Stimulated activated CD4-positive, alpha-beta T cell treated with anti-CD3 and anti-CD28 coated beads, Interleukin-15, amount 100 ng/mL, for 1 hour (primary cell): ENCODE results near the gene PALB2.
"Not testable (repeated sequence)": the region's sequence is repeated elsewhere in the genome, so short reads cannot be mapped to it uniquely, and the experiment has no call there.

Source experiments
- DNase-seq, 2 donors: peaks; one replicate each; pipeline ENCODE4 v3.0.0-alpha.2; 2020; ENCODE audit warnings: low read depth in 1 of 2, low spot score in 1 of 2

Gene PALB2

DNA sequence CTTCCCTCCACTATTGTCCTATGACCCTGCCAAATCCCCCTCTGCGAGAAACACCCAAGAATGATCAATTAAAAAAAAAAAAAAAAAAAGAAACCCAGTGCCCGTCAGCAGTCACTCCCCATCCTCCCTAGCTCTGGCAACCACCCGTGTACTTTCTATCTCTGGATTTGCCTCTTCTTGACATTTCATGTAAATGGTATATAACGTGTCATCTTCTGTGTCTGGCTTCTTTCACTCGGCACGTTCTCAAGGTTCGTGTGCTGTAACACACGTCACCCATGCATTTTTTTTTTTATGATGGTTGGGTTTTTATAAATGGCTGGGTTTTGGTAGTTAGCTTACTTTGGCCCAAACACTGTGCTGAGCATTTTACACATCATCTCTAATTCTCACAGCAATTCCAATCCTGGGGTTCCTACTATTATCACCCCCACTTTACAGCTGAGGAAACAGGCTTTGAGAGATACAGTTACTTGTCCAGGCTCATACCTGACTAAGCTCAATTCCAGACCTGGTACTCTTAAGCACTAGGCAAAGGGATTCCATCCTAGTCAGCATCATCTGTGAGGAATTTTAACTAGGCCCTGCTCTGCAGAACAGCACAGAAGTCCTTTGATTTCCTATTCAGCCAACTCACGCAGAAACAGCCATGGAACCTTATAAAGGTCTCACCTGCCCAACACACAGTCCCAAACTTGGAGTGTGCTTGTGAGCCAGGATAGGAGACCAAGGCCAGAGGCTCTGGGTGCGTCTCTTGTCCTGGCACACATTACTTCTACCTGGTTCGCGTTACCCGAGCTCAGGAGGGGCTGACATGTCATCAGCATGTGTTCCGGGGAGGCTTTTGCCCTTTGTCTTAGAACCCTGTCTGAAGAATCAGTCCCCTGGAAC, 56.7 kb downstream of the PALB2 start:
- DNase-seq, result no peak

DNA sequence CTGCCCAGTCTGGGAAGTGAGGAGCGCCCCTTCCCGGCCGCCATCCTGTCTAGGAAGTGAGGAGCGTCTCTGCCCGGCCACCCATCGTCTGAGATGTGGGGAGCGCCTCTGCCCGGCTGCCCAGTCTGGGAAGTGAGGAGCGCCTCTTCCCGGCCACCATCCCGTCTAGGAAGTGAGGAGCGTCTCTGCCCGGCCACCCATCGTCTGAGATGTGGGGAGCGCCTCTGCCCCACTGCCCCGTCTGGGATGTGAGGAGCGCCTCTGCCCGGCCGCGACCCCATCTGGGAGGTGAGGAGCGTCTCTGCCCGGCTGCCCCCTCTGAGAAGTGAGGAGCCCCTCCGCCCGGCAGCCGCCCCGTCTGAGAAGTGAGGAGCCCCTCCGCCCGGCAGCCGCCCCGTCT, 57.8 kb downstream of the PALB2 start:
- not testable (repeated sequence) for DNase-seq

DNA sequence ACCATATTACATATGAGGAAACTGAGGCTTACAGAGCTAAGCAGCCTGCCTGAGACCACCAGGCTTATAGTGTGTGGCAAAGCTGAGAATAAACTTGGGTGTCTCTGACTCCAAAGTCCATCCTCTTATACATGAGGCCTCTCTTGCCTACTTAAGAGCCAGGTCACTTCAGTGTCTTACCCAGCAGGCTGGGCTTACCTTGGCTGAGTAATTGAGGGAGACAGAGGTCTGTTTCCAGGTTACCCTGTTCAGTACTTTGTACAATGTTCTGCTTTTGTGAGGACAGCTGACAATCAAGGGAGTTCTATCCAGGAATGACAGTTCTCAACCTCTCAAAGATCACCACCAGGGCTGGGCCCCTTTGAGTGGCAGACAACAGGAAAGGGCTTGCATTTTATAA, 59.3 kb downstream of the PALB2 start:
- no peak for DNase-seq

DNA sequence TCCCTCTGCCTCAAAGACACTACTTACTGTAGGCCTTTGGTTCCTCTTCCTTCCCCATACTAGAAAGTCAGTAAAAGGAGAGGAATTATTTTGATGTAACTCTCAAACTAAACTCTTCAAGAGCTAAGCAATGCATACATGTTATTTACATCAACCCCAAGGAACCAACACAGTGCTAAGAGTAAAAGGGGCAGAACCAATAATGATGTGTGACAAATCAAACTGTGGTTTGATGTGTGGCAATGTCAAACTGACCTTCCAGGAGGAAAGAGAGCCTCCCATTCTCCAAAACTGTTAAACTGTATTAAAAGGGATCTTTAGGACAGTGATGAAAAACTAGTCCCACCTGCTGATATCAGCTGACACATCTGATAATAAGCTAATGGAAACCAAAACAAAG, 60.7 kb downstream of the PALB2 start:
- DNase-seq, result no peak

DNA sequence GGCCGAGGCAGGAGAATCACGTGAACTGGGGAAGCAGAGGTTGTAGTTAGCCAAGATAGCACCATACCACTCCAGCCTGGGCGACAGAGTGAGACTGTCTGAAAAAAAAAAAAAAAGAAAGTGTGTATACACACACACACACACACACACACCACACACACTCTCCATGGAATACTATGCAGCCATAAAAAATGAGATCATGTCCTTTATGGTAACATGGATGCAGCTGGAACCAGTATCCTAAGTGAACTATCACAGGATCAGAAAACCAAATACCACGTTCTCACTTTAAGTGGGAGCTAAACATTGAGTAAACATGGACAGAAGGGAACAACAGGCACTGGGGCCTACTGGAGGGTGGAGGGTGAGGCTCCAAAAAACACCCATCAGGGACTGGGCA, 61.7 kb downstream of the PALB2 start:
- no peak for DNase-seq

DNA sequence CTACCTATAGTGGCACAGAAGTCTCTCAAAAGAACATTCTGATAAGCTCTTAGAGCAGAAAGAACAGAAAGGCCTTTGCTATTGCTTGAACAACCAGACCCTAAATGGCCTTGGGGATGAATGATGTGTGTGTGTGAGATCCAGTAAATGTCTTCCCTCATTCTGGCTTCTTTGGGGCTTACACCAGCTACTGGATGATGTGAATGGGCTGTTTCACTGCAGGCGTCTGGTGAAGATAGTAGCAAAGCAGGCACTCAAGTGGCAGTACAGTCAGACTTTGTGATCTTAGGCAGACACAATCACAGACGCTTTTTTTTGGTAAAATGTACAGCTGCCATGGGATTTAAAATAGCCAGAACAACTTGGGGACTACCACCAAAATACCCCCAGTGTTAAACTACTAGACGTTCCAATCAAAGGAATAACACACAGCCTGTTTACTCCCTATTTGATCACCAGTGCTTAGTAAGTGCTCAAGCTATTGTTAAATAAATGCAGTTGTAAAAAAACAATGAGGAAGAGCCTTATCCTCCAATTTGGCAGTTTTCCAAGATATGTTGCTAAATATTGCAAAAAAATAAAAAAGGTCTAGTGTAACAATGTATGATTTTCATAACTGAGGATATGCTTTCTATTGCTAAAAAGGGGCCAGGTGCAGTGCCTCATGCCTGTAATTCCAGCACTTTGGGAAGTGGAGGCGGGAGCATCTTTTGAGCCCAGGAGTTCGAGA, 62.8 kb downstream of the PALB2 start:
- no peak for DNase-seq

DNA sequence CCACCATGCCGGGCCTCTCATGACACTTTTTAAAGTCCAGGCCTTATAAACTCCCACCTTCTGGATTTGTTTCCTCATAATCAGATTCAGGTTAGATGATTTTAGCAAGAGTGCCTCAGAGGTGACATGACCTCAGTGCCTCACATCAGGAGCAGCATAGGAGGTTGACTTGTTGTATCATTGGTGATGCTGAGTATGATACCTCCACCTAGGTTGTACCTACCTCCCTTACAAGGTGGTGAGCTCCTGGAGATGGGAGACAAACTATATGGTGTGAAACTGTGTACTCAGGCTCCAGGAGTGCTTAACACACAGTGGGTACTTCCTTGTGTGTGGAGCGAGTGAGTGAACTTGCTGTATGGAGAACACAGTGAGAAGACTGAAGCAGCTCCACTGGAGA, 63.6 kb downstream of the PALB2 start:
- DNase-seq, result no peak

DNA sequence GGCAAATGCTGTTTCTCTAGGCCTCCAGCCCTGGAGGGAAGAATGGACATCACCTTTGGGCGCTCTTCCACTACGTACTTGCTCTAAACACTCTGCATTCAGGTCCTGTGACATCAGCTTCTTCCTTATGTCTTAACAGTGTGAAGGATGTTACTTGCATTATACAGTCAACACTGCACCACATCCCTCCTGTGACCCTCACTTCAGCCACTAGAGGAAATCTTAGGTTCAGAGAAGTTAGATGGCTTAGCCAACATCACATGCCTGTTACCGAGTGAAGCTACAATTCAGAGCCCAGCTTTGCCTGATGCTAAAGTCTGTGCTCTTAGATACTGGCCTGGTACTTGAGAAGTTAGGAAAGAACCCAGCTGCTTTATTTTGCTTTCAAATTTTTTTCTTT, 65.3 kb downstream of the PALB2 start:
- DNase-seq, result no peak

DNA sequence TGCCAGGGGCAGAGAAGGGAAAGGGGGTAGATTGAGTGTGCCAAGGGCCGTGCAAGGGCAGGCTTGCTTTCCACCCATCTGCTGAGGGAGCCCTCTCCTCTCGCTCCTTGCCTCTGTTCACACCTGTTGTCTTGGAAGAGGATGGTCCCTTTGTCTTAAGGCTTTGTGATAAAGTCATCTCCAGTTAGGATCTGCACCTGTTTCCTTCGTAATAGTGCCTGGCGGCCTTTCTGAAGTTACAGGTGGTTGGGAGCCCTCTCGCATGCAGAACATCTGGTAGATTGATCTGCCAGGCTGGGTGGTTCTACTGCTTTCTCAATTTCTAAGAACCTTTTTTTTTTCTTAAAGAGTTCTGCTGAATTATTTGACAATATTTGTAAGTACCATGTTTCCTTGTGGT, 67.3 kb downstream of the PALB2 start:
- DNase-seq, result no peak

DNA sequence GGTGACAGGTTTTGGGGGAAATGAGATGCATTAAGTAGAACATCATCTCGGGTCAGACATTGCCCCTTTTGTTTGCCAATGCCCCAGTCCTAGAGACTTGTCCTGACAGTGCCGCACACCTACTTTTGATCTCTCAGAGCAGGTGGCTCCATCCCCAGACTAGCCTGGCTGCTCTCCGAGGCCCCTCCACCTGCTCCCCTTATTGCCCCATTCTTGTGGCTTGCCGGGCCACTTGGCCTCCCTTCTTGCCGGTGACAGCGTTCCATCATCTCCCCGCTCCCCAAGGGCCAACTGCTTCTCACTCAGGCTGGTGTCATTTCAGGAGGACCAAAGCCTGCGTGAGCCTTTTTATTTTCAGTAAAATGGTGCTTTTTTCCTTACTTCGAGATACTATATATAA, 68.7 kb downstream of the PALB2 start:
- DNase-seq, result no peak

DNA sequence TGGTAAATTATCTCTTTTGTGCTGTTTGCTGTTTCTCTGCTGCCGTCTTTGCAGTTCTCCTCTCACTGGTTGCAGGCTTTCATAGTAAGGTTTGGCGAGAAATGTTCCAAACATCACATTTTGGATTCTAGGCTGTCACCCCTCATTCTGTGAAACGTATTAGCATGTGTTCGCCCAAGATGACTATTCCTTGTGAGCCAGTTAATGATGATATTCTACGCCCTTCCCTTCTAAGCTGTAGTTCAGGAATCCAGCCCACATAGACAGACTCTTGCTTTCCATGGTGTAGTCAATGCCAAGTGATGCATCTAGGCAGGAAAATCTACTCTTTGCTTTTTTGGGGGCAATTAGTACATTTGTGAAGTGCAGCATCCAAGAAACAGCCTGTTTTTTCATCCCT, 69.2 kb downstream of the PALB2 start:
- no peak for DNase-seq

DNA sequence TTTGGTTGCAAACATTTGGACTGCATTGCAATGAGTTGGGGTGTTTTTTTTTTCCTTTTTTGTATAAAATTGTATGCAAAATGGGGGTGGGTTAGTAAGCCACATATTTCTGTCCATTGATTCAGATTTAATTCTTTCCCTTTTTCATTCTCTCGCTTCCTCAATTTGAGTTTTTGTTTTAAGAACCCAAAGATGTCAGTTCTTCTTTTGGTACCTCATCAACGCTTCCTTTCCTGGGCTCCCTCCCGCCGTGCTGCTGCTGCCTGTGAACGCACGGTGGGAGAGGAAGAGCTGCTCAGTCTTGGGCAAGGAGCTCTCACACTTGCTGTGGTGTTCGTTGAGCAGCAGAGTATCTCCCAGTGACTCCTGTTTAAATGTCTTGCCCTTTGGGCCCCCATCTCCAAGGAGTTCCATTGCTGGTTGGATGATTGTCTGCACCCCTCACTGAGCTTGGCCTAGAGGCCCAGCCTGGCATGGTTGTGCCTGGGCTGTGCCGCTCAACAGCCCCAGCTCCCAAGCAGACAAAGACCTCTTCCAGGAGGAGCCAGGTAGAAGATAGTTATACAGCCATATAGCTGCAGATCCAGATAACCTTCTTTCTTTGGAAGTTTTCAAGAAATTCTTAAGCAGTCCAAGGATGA, 70.0 kb downstream of the PALB2 start:
- DNase-seq, result no peak

DNA sequence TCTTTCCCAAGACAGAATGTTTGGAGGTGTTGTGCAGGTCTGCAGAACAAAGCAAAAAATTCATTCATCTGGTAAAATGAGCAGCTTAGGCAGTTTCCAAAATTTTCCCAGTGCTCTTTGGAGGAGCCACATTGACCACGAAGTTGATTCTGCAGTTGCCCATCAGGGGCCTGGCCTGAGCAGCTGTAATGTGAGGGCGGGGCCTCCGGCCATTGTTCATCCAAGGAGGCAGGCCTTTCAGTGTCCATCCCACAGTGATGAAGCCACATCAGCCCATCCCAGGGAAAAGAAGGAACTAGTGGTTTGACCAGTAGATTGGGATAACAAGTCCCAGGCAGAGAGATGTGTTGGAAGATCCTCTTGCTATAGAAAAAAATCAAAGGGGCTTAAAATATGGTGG, 73.5 kb downstream of the PALB2 start:
- DNase-seq, result no peak

DNA sequence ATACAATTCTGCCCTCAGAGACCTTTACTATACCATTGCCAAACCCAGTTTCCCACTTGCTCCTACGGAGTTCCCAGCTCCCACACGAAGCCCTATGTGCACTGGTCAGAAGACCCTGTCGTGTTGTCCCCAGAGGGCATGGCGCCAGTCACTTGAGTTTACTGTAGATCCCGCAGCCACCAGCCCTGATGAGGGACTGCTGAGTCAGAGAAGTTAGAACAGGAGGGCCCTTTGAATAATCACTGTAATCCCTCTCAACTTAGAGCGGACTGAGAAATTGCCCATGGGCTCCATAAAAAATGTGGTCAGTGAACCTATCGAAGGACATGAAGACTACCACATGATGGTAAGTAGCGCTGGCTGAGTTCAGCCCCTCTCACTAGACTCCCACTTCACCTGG, 74.4 kb downstream of the PALB2 start:
- DNase-seq, result no peak

DNA sequence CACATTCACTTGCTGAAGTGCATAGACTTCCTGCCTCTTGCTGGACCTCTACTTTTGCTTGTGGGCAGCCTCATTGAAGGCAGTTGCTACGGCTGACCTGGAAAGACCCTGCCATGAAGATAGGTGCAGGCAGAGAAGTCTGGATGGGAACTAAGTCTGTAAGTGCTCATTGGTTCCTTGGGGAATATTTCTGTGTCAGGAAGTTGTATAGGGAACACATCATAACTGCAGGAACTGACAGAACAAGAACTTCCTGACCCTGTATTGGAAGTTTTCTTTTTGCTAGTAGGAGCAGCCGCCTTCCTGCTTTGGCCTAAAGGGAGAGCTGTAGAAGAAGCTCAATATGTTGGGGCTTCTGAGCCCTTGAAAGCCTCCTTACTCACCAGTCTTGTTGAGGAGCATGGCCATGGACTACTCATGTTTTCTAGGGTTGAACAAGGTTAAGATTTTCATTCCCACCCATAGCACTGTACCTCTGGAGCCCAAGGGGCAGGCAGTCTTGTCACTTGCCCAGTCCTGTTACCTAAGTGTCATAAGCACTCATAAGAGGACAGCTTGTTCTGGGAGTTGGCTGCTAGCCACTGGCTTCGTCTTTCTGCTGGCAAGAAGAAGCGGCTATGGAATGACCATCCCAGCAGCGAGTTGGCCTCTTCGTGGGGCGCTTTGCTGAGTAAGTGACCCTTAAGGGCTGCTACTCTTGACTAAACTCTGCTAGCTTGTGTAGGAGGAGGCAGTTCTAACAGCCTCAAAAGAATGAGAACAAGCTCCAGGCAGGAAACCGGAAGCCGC, 76.3 kb downstream of the PALB2 start:
- no peak for DNase-seq

DNA sequence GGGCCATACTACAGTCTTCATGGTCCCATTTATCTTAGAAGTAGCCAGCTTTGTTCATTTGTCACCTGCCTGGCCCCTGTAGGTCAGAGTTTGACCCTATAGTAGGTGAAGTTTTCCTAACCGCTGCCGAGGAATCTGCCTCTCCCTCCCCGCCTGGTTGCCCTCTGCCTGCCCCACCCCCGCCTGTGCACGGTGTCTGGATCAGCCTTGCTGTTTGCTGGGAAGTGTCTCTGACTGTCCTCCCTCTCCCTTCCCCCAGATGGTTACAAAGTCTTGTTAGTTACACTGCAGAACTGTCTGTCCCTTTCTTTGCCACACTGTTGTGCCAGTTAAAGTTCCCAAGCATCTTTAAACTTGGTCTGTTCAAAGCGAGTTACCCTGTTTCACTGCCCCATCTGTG, 77.9 kb downstream of the PALB2 start:
- no peak for DNase-seq

DNA sequence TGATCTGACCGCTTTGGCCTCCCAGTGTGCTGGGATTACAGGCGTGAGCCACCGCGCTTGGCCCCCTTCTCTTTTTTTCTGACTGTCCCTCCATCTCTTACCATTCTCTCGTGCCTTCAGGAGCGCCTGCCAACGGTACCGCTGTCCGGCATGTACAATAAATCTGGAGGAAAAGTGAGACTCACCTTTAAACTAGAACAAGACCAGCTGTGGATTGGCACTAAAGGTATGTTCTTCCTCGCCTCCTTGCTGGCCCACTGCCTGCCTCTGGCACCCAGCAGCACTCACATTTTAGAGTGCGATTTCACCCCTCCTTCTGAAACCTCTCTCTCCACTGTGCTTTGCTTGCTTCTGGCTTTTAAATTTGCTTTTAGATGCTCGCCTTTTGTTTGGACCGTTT, 78.6 kb downstream of the PALB2 start:
- no peak for DNase-seq

DNA sequence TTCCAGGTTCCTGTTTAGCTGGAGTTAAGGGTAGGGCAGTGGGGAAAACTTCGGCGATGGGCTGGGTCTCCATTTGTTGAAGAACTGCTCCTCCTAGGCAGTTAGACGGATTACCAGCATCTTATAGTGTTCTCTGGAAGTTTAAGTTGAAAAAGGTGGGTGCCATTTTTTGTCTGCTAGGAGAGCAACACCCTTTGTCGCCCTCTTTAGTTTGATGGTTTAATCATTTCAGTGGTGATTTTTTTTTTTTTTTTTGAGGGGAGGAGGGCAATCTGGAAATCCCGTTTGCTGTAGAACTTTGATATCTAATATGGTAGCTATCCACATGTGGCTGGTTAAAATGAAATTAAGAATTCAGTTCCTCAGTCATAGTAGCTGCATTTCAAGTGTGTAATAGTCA, 79.5 kb downstream of the PALB2 start:
- no peak for DNase-seq

DNA sequence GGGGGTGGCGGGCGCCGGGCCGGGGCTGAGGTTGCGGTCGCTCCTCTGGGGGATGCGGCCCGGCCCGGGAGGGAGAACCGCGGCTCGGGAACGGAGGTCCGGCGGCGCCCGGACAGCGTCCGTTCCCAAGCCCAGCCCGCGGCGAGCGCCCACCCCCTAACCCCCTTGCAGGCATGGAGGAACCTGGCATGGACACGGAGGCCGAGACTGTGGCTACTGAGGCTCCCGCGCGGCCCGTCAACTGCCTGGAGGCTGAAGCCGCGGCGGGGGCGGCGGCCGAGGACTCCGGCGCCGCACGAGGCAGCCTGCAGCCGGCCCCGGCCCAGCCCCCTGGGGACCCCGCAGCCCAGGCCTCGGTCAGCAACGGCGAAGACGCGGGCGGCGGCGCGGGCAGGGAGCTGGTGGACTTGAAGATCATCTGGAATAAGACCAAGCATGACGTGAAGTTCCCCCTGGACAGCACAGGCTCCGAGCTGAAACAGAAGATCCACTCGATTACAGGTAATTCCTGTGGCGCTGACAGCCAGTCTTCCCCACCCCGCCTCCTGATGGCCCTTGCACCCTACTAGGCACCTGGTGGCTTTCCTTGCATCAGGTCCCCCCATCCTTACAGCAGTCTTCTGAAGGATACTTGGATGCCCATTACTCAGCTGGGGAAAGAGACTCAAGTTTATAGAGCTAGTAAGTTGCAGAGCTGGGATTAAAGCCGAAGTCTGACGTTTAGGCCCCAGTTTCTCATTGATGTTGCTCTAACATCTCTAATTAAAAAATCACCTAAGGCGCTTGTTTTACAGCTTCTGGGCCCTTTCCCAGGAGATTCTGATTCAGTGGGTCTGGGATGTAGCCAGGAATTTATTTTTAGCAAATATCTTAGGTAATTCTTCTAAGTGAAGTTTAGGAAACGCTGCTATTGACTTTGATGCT, 83.1 kb downstream of the PALB2 start:
- DNase-seq, result no peak
